Panc1 (cell line): ENCODE data around the gene TCF7.

Source experiments
- SIN3A ChIP-seq: IDR thresholded peaks from 2 replicates; pipeline ENCODE4 v1.6.1; 2012; ENCODE audit warnings: low read depth, mild to moderate bottlenecking, low read length, moderate library complexity, borderline replicate concordance; ENCODE audit not compliant: insufficient read depth
- TCF7L2 ChIP-seq: IDR thresholded peaks from 2 replicates; pipeline ENCODE4 v1.6.1; 2011; ENCODE audit warnings: mild to moderate bottlenecking, low read depth, low read length, inconsistent platforms
- TF ChIP-seq, protein P1 (sequence below): fragments of 450-650 bp; IDR thresholded peaks from 2 replicates; pipeline ENCODE4 v1.5.1; 2017; ENCODE audit warnings: mild to moderate bottlenecking
- TF ChIP-seq, protein P2 (sequence below), 2 experiments: IDR thresholded peaks; 2 replicates each; pipeline ENCODE4 v1.6.1; 2011 to 2012; ENCODE audit warnings: low read depth in 2 of 2, control low read depth in 1 of 2, low read length in 1 of 2, mild to moderate bottlenecking in 1 of 2, moderate library complexity in 1 of 2; ENCODE audit not compliant: insufficient read depth in 1 of 2

DNA sequence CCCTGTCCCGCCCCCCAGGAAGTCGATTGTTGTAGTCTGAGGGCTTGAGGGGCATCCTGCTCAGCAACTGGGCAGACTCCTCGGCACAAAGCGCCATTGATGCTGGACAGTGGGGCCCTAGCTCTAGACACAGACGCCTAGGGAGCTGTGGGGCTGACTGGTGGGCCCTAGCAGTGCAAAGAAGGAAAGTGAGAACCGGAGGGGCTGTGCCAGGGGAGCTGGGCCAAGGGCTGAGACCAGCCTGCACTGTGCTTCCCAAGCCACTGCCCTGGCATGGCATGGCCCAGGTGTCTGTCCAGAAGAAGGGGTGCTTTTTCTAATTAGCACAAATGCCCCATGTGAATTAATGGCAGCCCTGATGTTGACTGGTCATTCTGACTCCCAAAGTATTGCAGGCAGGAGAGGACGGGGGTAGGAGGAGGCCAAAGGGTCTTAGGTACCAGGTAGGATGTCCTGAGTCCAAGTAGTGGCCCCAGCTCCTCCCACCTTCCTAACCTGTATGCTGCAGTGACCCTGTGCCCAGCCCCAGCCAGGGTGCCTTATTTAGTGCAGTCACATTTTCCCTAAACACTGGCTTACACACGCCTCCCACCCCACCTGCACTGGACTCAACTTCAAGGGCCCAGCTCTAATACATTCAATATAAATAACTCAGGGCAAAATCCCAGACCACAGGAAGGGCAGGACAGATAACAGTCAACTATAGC lies 15.9 kb downstream of the TCF7 start:
- TF ChIP-seq, protein P1, sequence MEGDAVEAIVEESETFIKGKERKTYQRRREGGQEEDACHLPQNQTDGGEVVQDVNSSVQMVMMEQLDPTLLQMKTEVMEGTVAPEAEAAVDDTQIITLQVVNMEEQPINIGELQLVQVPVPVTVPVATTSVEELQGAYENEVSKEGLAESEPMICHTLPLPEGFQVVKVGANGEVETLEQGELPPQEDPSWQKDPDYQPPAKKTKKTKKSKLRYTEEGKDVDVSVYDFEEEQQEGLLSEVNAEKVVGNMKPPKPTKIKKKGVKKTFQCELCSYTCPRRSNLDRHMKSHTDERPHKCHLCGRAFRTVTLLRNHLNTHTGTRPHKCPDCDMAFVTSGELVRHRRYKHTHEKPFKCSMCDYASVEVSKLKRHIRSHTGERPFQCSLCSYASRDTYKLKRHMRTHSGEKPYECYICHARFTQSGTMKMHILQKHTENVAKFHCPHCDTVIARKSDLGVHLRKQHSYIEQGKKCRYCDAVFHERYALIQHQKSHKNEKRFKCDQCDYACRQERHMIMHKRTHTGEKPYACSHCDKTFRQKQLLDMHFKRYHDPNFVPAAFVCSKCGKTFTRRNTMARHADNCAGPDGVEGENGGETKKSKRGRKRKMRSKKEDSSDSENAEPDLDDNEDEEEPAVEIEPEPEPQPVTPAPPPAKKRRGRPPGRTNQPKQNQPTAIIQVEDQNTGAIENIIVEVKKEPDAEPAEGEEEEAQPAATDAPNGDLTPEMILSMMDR, result no peak
- TF ChIP-seq, protein P2, sequence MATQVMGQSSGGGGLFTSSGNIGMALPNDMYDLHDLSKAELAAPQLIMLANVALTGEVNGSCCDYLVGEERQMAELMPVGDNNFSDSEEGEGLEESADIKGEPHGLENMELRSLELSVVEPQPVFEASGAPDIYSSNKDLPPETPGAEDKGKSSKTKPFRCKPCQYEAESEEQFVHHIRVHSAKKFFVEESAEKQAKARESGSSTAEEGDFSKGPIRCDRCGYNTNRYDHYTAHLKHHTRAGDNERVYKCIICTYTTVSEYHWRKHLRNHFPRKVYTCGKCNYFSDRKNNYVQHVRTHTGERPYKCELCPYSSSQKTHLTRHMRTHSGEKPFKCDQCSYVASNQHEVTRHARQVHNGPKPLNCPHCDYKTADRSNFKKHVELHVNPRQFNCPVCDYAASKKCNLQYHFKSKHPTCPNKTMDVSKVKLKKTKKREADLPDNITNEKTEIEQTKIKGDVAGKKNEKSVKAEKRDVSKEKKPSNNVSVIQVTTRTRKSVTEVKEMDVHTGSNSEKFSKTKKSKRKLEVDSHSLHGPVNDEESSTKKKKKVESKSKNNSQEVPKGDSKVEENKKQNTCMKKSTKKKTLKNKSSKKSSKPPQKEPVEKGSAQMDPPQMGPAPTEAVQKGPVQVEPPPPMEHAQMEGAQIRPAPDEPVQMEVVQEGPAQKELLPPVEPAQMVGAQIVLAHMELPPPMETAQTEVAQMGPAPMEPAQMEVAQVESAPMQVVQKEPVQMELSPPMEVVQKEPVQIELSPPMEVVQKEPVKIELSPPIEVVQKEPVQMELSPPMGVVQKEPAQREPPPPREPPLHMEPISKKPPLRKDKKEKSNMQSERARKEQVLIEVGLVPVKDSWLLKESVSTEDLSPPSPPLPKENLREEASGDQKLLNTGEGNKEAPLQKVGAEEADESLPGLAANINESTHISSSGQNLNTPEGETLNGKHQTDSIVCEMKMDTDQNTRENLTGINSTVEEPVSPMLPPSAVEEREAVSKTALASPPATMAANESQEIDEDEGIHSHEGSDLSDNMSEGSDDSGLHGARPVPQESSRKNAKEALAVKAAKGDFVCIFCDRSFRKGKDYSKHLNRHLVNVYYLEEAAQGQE (IDR thresholded peaks at IDR 0.05; ENCODE audit: insufficient read depth in 1 of 2, low read depth in 2 of 2, low read length in 1 of 2), result no peak
- no peak for TF ChIP-seq TCF7L2
- no peak for TF ChIP-seq SIN3A
